PFSK-1 (cell line): ENCODE measurements around the gene PDE6D.

ENCODE experiments used
- FOXP2 ChIP-seq: optimal IDR thresholded peaks from 2 replicates; pipeline ENCODE3; 2011; ENCODE audit warnings: borderline replicate concordance, control low read depth, inconsistent platforms; ENCODE audit not compliant: insufficient read depth; ENCODE audit errors: extremely low read length, extremely low read depth
- POLR2AphosphoS5 ChIP-seq: IDR thresholded peaks from 2 replicates; pipeline ENCODE4 v1.6.1; 2012; ENCODE audit warnings: low read depth, mild to moderate bottlenecking, control low read depth, low read length, moderate library complexity
- SIN3A ChIP-seq: IDR thresholded peaks from 2 replicates; pipeline ENCODE4 v1.6.1; 2012; ENCODE audit warnings: mild to moderate bottlenecking, low read length, moderate library complexity, borderline replicate concordance; ENCODE audit not compliant: insufficient read depth
- TAF1 ChIP-seq: IDR thresholded peaks from 2 replicates; pipeline ENCODE4 v1.6.1; 2012; ENCODE audit warnings: low read length, control low read depth, borderline replicate concordance; ENCODE audit not compliant: insufficient read depth
- TF ChIP-seq, protein P1 (sequence below), 2 experiments: IDR thresholded peaks; 2 replicates each; pipeline versions ENCODE4 v1.6.1 to v1.8.0; 2011 to 2012; ENCODE audit warnings: low read depth in 2 of 2, low read length in 2 of 2, control low read depth in 1 of 2, inconsistent platforms in 1 of 2, mild to moderate bottlenecking in 1 of 2, moderate library complexity in 1 of 2; ENCODE audit not compliant: insufficient read depth in 1 of 2

PDE6D gene

DNA sequence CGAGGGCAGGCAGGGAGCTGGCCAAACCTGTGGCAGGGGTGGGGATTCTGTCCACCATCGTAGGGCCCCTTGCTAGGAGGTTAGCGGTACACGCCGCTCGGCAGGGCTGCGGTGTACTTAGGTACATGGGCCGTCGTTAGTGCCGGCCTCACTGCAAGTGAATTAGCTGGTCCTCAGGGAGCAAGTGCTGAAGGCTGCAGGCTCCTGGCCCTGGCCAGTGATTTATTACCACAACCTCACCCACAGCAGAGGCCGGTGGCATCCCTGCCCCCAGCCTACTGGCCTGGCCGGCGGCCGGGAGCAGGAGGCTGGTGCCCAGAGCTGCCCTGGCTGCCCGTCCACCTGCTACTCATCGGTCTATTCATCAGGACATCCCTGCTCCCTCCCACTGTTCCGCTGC lies 92.4 kb downstream of the PDE6D start:
- no peak for TF ChIP-seq TAF1
- TF ChIP-seq, protein P1, sequence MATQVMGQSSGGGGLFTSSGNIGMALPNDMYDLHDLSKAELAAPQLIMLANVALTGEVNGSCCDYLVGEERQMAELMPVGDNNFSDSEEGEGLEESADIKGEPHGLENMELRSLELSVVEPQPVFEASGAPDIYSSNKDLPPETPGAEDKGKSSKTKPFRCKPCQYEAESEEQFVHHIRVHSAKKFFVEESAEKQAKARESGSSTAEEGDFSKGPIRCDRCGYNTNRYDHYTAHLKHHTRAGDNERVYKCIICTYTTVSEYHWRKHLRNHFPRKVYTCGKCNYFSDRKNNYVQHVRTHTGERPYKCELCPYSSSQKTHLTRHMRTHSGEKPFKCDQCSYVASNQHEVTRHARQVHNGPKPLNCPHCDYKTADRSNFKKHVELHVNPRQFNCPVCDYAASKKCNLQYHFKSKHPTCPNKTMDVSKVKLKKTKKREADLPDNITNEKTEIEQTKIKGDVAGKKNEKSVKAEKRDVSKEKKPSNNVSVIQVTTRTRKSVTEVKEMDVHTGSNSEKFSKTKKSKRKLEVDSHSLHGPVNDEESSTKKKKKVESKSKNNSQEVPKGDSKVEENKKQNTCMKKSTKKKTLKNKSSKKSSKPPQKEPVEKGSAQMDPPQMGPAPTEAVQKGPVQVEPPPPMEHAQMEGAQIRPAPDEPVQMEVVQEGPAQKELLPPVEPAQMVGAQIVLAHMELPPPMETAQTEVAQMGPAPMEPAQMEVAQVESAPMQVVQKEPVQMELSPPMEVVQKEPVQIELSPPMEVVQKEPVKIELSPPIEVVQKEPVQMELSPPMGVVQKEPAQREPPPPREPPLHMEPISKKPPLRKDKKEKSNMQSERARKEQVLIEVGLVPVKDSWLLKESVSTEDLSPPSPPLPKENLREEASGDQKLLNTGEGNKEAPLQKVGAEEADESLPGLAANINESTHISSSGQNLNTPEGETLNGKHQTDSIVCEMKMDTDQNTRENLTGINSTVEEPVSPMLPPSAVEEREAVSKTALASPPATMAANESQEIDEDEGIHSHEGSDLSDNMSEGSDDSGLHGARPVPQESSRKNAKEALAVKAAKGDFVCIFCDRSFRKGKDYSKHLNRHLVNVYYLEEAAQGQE (IDR thresholded peaks at IDR 0.05; ENCODE audit: insufficient read depth in 1 of 2, low read depth in 2 of 2, low read length in 2 of 2), result no peak
- no peak for TF ChIP-seq SIN3A
- TF ChIP-seq POLR2AphosphoS5, result no peak
- TF ChIP-seq FOXP2, result no peak

DNA sequence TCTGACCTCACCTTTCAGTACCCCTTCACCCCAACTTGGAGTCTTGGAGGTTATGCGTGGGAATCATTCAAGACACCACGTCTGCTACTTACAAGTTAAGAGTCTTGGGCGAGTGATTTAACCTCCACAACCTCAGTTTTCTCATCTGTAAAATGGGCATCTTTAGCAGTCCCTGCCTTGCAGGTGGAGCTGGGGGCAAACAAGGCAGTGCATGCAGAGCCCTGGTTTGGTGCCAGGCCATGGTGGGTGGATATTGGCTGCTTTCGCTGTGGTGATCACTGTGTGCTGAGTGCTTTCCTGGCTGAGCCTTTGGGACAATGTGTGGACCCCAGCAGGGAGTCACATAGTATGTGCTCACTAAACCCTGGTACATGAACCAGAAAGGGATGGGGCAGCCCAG lies 93.1 kb downstream of the PDE6D start:
- TF ChIP-seq POLR2AphosphoS5, result no peak
- TF ChIP-seq SIN3A, result no peak
- TF ChIP-seq TAF1, result no peak
- no peak for TF ChIP-seq FOXP2
- TF ChIP-seq, protein P1 (IDR thresholded peaks at IDR 0.05; ENCODE audit: insufficient read depth in 1 of 2, low read depth in 2 of 2, low read length in 2 of 2), result no peak

DNA sequence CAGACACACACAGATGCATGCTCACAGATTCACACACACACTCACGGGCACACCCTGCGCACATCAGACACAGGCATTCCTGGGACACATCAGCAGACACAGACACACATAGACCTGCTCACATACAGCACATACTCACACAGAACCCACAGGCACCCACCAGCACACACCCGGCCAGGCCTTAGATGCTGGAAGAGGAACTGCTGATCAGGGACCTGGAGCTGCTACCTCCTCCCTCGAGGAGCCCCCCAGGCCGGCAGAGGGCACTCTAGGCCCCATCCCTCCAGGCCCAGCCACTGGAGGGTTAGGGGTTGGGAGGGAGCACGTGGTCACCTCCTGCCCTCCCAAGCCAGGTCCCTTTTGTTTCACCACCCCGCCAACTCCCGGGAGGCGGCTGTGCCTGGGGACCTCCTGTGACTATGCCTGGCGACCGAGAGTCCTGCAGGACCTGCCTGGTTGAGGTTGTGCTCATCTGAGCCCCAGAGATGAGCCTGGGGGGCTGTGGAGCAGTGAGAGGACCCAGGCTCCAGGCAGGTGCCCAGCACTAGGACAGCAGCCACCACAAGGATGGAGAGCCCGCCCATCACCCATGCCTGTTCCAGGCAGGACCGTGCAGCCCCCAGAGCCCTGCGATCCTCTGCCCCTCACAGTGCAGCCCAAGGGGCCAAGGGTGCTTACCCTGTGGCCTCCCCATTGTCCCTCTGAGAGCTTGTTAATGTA lies 93.8 kb downstream of the PDE6D start:
- TF ChIP-seq SIN3A (no peak), POLR2AphosphoS5 (no peak), TAF1 (no peak), FOXP2 (peak; percentile 7)
- TF ChIP-seq, protein P1 (IDR thresholded peaks at IDR 0.05; ENCODE audit: insufficient read depth in 1 of 2, low read depth in 2 of 2, low read length in 2 of 2), result no peak

DNA sequence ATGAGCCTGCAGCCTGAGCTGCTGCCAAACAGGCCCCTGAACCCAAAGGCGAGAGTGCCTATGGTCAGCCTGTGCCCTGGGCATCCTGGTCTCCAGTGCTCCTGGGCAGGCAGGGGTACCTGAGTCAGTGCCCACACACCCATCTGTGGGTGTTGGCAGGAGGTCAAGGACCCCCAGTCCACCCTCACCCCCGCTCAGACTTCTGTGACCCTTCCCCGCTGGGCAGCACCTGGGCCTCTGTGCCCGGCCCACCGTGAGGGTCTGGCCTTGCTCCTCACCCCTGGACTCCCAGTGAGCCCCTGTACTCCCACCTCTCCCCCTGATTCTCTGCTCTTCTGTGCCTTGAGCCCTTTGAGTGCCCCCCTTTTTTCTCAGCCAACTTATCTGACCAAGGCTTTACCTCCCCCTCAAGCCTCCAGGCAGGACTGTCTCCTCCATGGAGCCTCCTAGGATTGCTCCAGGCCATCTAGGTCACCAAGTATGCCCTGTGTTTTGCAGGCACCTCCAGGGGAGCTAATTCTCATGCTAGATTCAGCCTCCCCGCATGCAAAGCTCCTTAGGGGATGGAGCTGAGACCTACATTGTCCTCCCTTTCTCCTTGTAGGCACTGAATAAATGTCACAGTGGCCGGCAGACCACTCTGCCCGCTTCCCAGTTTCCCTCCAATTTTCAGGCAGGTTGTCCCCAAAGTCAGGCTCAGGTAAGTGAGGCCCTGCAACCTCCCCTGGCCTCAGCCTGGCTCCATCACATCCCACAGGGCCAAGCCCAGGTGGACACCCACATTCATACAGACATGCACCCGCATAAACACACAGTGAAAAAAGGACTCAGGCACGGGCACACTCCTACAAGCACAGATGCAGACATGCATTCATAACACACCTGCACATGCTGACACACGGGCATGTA lies 94.6 kb downstream of the PDE6D start:
- TF ChIP-seq FOXP2 (no peak), SIN3A (no peak), POLR2AphosphoS5 (no peak), TAF1 (no peak)
- TF ChIP-seq, protein P1 (IDR thresholded peaks at IDR 0.05; ENCODE audit: insufficient read depth in 1 of 2, low read depth in 2 of 2, low read length in 2 of 2), result no peak
